ENCODE measurements around the gene PRICKLE3.

DNA sequence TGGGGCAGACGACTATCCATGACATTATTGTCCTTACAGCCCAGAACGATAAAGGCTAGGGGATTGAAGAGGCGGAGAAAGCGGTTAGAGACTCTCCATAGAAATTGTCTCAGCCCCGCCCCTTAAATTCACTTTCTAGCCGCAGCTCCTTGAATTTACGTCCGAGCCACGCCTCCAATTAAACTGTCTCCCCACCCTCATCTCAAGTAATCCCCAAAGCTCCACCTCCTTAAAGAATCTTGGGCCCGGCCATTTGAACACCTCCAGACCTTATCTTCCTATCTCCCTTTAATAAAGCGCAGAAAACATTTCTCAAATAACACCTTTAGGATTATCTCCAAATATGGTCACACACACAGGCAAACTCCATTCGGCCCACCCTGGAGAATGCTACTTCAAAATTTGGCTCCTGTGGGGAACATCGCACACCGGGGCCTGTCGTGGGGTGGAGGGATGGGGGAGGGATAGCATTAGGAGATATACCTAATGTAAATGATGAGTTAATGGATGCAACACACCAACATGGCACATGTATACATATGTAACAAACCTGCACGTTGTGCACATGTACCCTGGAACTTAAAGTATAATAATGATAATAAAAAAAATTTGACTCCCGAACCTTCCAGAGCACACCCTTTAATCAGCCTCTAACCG is 30.8 kb downstream of the PRICKLE3 start:
- TF ChIP-seq POLR2AphosphoS5 (IDR thresholded peaks at IDR 0.05; ENCODE audit: borderline replicate concordance, low read depth, low read length) (no peak), EZH2 (IDR thresholded peaks at IDR 0.05) (no peak), FOXP2 (optimal IDR thresholded peaks at IDR 0.05; ENCODE audit: control extremely low read depth, extremely low read length, insufficient read depth) (no peak)

Measured in SK-N-MC (cell line).